AG08396 (cell line): ENCODE data around the gene FRMD6.
A peak's percentile ranks its signal among the peaks of the same experiment; 100 is the strongest.
"Not testable (repeated sequence)": the region's sequence is repeated elsewhere in the genome, so short reads cannot be mapped to it uniquely, and the experiment has no call there.

Experiments used
- DNase-seq: peaks from one replicate; pipeline ENCODE4 v3.0.0; 2012; ENCODE audit warnings: low spot score, mixed read lengths

The FRMD6 gene

DNA sequence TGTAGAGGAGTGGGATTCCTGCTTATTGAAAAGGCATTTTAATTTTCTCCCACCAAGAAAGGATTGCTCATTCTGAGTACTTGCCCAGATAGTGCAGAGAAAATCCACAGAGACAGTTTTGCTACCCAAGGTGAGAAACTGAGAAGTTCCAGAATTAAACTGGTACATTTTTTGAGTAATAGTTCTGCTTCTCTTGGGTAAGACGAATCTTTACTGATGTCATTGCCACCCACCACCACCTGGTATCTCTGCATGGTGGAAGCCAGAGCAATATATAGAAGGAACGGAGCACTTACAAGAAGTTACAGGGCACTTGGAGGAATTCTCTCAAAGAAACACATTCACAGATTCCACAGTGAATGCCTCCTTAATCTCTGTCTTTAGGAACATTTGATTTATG lies 20.7 kb upstream of the FRMD6 start:
- no peak for DNase-seq

DNA sequence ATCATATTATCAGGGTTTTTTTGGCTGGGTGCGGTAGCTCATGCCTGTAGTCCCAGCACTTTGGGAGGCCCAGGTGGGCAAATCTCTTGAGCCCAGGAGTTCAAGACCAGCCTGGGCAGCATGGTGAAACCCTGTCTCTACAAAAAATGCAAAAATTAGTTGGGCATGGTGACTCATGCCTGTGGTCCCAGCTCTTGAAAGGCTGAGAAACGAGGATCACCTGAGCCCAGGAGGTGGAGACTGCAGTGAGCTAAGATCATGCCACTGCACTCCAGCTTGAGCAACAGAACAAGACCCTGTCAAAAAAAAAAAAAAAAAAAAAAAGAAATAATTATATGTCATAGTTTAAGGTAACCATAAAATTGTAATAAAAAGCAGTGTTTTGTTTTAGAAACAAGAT lies 18.4 kb upstream of the FRMD6 start:
- not testable (repeated sequence) for DNase-seq

DNA sequence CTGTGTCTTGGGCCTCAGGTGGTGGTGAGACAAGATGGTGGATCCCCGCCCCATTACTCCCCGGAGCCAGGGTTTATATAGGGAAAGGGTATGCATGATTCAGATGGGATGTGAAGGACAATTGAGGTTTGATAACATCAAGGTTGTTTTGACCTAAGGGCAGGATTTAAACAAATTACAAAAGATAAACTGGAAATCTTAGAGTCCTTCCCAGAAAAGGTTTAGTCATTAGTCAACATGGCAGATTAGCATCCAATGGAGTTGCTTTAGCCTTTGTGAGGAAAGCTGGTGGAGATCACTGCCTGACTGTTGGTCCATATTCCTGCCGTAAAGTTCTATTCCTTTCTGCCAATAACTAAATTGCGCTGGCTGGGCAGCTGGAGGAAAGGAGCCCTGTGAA lies 15.6 kb upstream of the FRMD6 start:
- no peak for DNase-seq

DNA sequence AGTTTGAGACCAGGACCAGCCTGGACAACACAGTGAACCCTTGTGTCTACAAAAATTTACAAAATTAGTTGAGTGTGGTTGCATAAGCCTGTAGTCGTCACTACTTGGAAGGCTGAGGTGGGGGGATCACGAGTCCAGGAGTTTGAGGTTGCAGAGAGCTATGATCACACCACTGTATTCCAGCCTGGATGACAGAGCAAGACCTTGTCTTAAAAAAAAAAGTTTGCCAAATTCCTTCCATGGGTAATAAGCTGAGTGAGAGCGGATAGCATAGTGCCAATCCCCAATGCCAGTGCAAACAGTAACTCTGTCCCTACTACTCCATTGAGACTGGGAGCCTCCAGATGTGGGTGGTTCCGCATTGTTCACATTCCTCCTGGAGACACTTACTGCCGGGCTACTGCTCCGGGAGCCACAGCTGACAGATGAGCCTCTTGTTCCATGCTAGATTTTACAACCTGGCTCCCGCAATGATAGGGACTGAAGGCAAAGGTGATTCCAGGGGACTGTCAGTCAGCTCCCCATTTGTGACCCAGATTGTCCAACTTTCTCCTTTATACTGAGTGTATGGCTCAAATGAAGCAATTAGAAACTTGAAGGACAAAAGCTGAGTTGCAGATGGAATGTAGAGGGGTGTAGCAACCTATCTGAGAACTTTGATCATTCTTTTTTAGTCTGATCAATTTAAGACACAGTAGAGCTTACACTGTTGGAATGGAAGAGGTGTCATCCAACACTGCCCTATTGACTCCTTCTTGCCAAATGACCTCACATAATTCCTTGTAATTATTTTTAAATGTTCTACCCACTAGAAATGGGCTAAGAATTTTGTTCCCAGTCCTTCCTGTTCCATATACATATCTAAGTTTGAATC lies 13.4 kb upstream of the FRMD6 start:
- DNase-seq: peak; percentile 37

DNA sequence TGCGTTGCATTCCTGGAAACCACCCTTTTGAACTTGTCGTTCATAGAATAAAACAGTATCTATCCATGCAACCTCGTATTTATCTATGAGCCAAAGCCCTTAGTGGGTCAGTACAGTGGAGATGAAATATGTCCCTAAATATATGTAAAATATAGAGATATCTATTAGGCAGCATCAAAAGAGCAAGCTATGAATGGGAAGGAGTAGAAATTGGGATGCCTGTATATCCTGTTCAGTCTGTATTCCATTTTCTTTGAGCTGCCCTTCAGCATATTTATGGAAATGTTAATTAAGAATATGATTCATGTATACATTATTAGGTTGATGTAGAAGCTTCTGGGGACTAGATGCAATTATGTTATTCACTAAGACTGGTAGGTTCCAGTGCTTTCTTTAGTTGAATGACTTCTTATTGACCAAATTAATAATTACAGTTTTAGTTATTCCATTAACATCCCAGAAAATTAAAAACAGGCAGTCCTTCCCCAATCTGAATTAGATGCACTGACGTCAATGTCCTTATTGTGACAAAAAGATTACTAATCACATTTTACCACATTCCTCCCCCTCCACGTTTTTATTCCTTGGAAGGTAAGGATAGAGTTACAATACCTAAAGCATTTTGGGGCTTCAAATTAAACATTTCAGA lies 11.9 kb upstream of the FRMD6 start:
- no peak for DNase-seq

DNA sequence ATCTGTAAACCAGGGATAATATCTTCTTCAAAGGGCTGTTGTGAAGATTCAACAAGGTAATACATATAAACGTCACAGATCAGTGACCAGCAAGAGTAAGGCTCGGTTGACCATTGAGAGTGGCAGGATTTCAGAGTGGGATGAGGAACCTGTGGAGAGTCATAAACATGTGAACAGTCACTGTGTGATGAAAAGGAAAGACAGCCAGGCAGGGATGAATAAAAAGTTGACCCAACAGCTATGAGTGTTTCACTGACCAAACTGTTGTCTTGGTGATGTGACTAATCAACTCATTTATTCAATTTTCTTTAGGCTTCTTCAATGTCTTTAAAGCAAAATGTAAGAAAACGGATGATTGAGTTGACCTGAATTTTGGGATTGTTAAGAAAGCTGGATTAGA lies 8.6 kb upstream of the FRMD6 start:
- peak; percentile 59 for DNase-seq

DNA sequence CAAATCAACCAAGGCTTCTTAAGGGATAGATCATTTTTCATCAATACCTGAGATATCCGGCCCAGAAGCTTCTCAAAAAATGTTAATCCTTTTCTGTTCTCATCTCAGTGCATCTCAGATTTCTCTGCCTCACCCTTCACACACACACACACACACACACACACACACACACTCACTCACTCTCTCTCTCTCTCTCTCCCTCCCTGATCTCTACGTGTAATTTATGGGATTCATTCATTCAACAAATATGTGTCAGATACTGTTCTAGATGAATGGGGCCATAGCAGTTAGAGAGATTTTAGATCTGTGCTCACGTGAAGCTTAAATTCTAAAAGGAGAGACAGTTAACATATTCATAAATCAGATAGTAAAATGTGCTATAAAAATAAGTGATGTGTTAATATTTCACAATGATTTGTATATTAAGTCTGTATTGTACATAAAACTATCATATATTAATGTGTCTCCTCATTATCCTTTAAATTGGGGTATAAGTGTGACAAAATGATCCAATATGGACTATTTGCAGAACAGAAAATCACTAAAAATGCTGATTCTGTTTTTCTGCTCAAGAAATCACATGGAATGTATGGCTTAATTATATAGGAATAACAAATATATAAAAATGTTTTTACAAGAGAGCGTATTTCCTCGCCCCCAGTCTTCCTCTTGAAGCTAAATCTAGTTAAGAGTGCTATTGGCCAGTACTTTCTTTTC lies 7.3 kb upstream of the FRMD6 start:
- no peak for DNase-seq

DNA sequence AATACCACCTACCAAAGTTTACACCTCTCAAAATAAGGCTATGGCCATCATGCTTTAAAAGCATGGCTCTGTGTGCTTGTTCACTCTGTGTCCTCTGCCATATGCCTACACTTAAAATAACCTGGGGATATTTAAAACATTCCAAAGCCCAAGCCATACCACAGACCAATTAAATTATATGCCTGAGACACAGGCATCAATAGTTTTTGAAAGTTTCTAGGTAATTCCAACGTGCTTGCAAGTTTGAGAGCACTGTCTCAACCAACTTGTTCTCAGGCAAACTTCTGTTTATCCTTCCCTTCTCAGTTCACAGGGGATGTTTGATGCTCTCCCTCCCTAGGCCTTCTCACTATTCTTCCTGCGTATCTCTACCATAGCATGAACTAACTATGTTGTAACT lies 3.4 kb upstream of the FRMD6 start:
- DNase-seq: no peak

DNA sequence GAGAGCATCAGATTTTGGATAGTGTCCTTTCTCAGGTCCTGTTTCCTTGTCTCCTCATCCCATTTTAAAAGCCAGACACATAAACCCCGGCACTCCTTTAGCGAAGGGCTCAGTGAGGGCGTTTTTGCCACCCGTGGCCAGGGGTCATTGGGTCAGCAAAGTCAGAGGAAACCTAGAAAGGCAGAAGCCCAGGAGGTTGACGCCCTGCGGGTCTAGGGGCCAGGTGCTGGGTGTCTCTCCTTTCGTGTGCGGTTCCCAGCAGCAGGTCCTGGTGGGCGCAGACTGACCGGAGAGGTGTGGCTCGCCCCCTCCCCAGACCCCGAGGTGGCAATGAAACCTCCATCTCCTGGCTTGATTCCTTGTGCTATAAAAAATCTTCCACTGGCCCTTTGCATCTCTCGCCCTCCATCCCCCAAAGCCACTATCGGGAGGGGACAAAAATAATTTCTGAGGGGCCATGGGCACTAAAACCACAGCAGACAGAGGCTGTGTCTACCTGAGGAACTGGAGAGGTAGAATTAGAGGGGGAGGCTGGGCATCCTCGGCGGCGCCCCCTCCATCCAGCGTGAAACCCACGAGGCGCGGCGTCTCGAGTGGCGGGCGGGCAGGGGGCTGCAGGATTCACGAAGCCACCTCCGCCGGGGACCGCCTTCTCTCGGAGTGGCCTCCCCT lies 858 bp upstream of the FRMD6 start:
- DNase-seq: peak; percentile 8

DNA sequence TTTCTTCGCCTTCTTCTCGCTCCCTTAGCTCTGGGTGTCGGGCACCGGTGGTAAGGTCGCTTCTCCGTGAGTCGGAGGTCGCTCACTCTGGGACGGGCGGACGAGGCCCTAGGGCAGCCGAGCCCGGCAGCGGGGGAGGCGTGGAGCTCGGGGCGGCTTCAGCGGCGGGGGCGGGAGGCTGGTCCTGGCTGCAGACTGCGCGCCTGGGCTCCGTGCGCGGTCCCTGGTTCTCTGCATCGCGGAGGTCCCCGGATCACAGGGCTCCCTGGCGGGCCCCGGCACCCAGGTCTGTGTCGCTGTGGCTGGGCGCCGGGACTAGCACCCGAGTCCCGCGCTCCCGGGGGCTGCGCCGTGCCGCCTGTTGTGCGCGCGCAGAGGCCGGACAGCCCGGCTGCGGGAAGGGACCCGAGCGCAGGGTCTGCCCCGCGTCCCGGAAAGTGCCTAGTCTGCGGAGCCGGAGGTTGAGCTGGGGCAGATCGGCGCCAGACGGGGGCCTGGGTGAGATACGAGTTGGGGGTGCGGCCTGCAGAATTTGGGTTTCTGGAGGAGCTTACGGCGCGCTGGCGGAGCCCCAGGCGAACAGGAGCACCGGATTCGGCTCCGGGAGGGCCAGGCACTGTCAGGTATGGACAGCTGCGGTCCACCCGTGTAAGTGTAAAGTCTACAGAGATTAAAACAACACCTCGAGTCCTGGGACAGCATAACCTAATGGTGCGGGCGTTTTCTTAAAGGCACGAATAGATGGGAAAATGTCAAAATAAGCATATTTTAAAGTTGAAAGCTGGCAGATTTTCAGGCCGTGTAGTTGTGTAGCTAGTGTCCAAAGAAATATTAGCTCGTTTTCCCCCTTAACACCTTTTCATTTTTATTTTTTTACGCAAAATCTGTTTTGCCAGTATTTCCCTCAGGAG lies 713 bp downstream of the FRMD6 start:
- DNase-seq: peak; percentile 32

DNA sequence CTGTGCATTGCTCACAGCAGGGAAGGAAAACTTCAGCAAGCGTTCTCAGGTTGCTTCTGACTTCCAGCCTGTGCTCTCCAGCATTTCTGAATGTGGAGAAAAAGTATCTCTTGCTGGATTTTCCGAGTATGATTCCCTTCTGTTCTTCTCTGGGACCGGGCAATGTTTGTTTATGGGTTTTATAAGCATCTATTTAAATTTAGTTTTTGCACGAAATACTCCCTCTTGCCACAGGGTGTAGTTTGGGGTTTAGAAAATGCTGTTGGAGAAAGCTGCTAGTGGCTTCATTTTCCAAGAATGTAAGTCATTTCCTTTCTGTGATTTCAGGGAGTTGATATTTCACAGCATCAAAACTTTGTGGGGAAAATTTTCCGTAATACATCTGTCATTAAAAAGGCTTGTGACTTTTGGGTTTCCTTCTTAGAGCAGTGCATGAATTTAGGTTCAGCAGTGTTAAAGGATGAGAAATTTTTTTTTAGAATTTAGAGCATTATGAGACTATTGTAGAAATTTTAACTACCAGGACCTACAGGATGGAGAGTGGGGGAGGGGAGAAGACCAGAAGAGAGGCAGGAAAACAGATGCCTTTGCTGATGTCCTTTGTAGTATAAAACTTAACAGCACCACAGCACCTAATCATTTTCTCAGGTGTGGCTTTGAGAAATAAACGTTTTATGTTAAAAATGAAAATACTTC lies 1.5 kb downstream of the FRMD6 start:
- peak; percentile 51 for DNase-seq

DNA sequence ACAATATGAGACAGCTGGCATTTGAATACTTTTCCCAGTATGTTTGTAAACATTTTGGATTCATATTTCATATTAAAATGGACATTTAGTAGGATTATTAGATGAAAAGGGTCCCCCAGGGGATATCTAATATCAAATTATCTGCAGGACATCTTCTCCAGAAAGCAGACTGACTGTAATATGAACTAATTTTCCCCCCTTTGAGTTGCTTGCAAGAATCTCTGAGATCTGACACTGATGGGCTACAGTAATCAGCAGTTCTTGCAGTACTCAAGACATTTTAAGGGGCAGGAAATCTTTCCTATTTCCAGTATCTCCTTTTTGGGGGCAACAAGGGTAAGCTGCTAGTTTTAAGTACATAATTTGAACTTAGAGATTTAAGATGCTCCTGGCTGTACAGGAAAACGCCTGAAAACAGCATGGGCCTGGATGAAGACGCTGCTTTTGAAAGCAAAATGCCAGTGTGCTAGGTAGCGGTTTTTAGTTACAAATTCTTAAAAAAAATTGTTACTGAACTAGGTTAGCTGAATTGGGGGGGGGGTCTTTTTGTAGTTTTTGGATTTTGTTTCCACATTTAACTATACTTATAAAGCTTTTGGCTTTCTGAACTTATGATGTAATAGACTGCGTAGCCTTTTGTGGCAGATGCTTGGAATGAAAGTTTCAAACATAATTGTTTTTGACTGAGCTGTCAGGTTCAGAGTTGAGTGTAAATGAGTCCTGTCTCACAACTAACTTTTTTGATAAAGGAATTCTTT lies 2.2 kb downstream of the FRMD6 start:
- no peak for DNase-seq

DNA sequence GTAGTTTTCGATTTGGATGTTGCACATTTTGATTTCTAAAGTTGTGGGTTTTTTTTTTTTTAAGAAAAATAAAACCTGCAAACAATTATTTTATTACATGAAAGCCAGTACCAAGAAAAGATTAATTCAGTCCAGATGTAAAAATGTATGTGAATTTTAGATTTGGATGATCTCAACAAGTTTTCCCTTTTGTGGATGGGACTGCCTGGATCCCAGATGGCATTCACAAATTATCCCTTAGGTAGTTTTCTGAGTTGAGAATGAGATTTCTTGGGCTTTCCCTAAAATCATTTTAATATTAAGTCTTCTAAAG lies 2.8 kb downstream of the FRMD6 start:
- DNase-seq: no peak

DNA sequence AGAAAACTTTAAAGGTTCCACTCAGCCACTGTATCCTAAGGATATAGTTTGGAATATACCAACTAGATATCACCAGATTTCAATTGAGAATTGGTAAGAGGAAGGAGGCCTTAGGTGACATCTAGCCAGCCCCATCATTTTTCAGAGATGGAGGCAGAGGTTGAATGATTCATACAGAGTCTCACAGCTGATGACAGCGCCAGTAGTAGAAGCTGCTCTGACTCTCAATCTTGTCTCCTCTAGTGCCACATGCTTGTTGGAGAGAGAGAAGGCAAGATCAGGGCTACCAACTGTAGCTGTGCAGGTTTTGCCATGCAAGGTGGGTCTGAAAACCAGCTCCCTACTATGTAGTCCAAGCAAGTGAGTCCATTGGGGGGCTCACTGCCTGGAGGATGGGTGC lies 6.1 kb downstream of the FRMD6 start:
- DNase-seq: no peak

DNA sequence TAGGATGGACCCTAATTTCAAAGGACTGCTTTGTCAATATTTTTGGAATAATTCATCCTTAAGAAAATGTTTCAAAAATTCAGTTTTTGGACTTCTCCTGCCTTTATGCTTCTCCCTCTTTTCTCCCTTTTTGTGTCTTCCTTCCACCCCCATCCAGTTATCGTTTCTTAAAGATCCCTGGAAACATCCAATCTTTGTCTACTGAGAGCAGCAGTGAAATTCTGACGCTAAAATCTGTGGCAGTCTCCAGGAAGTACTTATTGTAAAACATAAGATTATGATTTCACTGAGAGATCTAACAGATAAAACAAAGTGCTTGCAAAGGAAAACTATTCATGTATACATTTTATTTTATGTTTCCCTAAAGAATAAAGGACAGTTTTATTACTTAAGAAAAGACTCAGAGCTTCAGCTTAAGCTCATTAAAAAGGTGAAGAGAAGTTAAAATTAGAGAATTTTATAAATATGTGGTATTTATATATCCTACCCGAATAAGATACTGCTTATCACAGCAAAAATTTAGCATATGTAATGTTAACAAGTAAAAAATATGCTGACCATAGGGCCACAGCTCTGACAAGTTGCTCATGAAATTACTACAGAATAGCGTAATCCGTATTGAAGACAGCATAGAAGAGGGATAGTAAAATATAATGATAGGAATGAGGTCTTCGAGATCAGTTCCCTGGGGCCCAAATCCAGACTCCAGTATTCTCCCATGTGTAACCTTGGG lies 6.9 kb downstream of the FRMD6 start:
- no peak for DNase-seq

DNA sequence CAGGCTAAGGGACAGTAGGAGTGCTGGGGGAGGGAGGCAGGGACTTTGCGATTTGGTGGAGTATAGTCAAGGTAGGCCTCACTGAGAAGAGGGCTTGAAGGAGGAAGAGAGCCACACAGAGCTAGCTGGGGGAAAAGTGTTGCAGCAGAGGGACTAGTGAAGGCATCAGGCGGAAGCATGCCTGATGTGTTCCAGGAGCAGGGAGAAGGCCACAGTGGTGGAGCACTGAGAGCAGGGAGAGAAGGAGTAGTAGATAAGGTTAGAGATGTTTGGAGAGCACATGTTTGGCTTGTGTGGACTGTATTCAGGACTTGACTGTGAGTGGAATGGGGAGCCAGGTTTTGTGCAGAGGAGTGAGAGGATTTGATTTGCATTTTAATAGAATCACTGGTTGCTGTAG lies 9.0 kb downstream of the FRMD6 start:
- DNase-seq: no peak

DNA sequence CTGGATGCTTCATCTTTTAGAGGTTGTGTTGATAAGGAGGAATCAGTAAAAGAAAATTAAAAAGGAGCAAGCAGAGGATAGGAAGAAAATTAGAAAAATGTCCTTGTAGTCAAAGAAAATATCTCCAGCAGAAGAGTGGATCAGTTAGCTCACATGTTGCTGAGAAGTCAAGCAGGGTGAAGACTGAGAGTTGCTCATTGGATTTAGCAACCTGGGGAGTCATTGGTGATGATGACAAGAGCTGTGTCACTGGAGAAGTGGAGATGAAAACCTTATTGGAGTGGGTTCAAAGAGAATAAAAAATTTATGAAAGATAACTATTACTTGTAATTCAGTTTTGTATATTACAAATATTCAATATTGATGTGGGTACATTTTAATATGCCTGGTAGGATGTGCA lies 9.8 kb downstream of the FRMD6 start:
- DNase-seq: no peak

DNA sequence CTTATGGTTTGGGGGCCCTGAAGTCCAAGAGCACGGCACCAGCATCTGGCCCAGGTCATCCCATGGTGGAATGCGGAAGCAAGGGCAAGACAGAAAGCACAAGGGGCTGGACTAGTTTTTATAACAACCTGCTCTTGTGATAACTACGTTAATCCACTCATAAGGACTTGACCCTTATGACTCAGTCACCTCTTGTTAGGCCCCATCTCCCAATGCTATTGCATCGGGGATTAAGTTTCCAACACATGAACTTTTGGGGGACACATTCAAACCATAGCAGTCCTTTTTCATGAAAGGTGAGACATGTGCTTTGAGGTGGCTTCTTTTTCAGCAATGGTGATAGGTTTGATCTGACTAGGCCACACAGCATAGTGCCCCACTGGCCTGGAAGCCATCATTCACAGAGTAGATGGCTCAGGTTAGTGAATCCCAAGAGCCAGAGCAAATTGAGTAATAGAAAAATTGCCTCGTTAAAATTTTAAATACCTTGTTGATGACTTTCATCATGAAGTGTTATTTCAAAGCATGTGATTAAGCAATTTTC lies 12.1 kb downstream of the FRMD6 start:
- DNase-seq: no peak

DNA sequence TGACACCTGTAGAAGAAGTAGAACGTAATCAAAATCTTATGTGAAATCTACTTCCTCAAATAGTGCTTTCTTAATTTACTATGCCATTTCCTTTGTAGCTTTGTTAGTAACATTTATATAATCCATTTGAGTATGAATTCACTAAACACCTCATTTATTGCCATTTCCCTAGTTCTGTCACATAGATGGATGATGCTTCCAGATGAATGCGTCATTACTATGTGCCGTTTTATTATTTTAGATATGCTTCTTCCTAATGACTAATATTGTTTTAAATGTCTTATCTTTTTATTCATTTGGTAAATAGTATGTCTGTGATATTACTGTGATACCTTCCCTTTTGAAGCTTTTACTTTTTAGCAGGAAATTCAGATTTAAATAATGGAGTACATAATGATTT lies 14.4 kb downstream of the FRMD6 start:
- no peak for DNase-seq
